Panc1 (cell line): ENCODE data around the gene MPI. TPM values are rescaled to one million over a fixed set of nuclear protein-coding genes. Genes with fewer than 3 reads are reported as not detected.

ENCODE experiments used
- ATAC-seq: fragments of 200-7000 bp; cut with Tn5 transposase; 2 replicates; pipeline ENCODE4 v1.9.1; 2020; ENCODE audit warnings: mild to moderate bottlenecking, moderate library complexity
- BruUV-seq: library from RNA; stranded (reverse); fragments of 400-500 nt; replicated peaks from 2 replicates; lab custom pipeline; 2021; lab: Mats Ljungman, UMichigan
- CTCF ChIA-PET: fragments of 300-600 bp; sonication (Branson Sonifier 250); formaldehyde crosslinking; loops from one replicate; lab custom pipeline; 2022; ENCODE audit warnings: antibody characterized with exemption; lab: Charles Lee
- POLR2A ChIA-PET: fragments of 300-600 bp; sonication (Branson Sonifier 250); formaldehyde crosslinking; loops from one replicate; lab custom pipeline; 2022; ENCODE audit warnings: antibody characterized with exemption; lab: Charles Lee
- DNase-seq: peaks from one replicate; pipeline ENCODE4 v3.0.0-alpha.2; 2010; ENCODE audit warnings: low read depth, low spot score
- H3K27ac ChIP-seq: 2 replicates; pipeline ENCODE4 v1.5.1; 2011; ENCODE audit warnings: mild to moderate bottlenecking, low read length, inconsistent platforms
- H3K27me3 ChIP-seq: fragments of 200-500 bp; sonication (Bioruptor generic); 2 replicates; pipeline ENCODE4 v1.6.0; 2014; ENCODE audit warnings: low read length, inconsistent platforms; ENCODE audit not compliant: control insufficient read depth, insufficient read depth
- H3K36me3 ChIP-seq: fragments of 200-500 bp; sonication (Bioruptor generic); 2 replicates; pipeline ENCODE4 v1.5.1; 2014; ENCODE audit warnings: inconsistent platforms, mild to moderate bottlenecking, low read length, moderate library complexity; ENCODE audit not compliant: control insufficient read depth, insufficient read depth
- H3K4me1 ChIP-seq: 2 replicates; pipeline ENCODE4 v1.5.1; 2011; ENCODE audit warnings: inconsistent platforms, mild to moderate bottlenecking, low read length, moderate library complexity; ENCODE audit not compliant: control insufficient read depth, insufficient read depth
- H3K4me3 ChIP-seq, 2 experiments: 2 replicates each; pipeline ENCODE4 v1.5.1; 2011 to 2012; ENCODE audit warnings: low read depth in 2 of 2, low read length in 2 of 2, mild to moderate bottlenecking in 2 of 2, inconsistent platforms in 1 of 2, moderate library complexity in 1 of 2
- H3K9me3 ChIP-seq: fragments of 200-500 bp; sonication (Bioruptor generic); 2 replicates; pipeline ENCODE4 v1.5.1; 2014; ENCODE audit warnings: low read depth, mild to moderate bottlenecking, inconsistent platforms, low read length, moderate library complexity; ENCODE audit not compliant: control insufficient read depth, insufficient read depth
- CTCF ChIP-seq: fragments of 450-650 bp; IDR thresholded peaks from 2 replicates; pipeline ENCODE4 v1.5.1; 2017; ENCODE audit warnings: mild to moderate bottlenecking
- POLR2AphosphoS5 ChIP-seq: IDR thresholded peaks from 2 replicates; pipeline ENCODE4 v1.6.1; 2012; ENCODE audit warnings: mild to moderate bottlenecking, low read depth, low read length, moderate library complexity
- SIN3A ChIP-seq: IDR thresholded peaks from 2 replicates; pipeline ENCODE4 v1.6.1; 2012; ENCODE audit warnings: low read depth, mild to moderate bottlenecking, low read length, moderate library complexity, borderline replicate concordance; ENCODE audit not compliant: insufficient read depth
- TCF7L2 ChIP-seq: IDR thresholded peaks from 2 replicates; pipeline ENCODE4 v1.6.1; 2011; ENCODE audit warnings: mild to moderate bottlenecking, low read depth, low read length, inconsistent platforms
- in situ Hi-C: cut with HindIII; loops from 2 replicates; pipeline ENCODE4 v1.10.0; 2016; ENCODE audit warnings: low sequenced_read_pairs, low pct_unique_long_range_greater_than_20kb
- intact Hi-C: fragments of 100-400 bp; cut with micrococcal nuclease; formaldehyde crosslinking; loops from one replicate; pipeline ENCODE4 v1.10.0; 2022; ENCODE audit not compliant: unreplicated experiment
- total RNA-seq: library from RNA; stranded (reverse); gene quantifications from one replicate; pipeline ENCODE4 v1.2.1, GENCODE V29; 2021; ENCODE audit not compliant: unreplicated experiment
- TF ChIP-seq, protein P1 (sequence below), 2 experiments: IDR thresholded peaks; 2 replicates each; pipeline ENCODE4 v1.6.1; 2011 to 2012; ENCODE audit warnings: low read depth in 2 of 2, control low read depth in 1 of 2, low read length in 1 of 2, mild to moderate bottlenecking in 1 of 2, moderate library complexity in 1 of 2; ENCODE audit not compliant: insufficient read depth in 1 of 2

The MPI gene
- total RNA-seq, 1 experiment from 2014 or later: 45.8 TPM

GRCh38 chr15:74906067-74906449, 16.2 kb downstream of the MPI start:
- no TSS peak for BruUV-seq

GRCh38 chr15:74906450-74907162, 16.8 kb downstream of the MPI start, which contains the start of gene FAM219B:
Gene FAM219B (minus strand): TSS chr15:74906851. CDS start chr15:74906800, 51 bp downstream.
- Histone ChIP-seq H3K27ac (peak within 1 kb of the TSS; percentile 95), H3K36me3 (peaks cover 14% of the 10 kb centered on the region; the same call in 1 of the 2 replicates), H3K27me3 (no peaks in the 10 kb centered on the region), H3K4me1 (peaks cover 13% of the 10 kb centered on the region), H3K9me3 (no peaks in the 10 kb centered on the region), H3K4me3 (peak within 1 kb of the TSS; percentile 89 to 94)
- DNase-seq (no peak), ATAC-seq (peak; percentile 96)
- TF ChIP-seq SIN3A (peak; percentile 54; the same call in 1 of the 2 replicates), CTCF (no peak), POLR2AphosphoS5 (peak; percentile 85), TCF7L2 (no peak)
- TF ChIP-seq, protein P1, sequence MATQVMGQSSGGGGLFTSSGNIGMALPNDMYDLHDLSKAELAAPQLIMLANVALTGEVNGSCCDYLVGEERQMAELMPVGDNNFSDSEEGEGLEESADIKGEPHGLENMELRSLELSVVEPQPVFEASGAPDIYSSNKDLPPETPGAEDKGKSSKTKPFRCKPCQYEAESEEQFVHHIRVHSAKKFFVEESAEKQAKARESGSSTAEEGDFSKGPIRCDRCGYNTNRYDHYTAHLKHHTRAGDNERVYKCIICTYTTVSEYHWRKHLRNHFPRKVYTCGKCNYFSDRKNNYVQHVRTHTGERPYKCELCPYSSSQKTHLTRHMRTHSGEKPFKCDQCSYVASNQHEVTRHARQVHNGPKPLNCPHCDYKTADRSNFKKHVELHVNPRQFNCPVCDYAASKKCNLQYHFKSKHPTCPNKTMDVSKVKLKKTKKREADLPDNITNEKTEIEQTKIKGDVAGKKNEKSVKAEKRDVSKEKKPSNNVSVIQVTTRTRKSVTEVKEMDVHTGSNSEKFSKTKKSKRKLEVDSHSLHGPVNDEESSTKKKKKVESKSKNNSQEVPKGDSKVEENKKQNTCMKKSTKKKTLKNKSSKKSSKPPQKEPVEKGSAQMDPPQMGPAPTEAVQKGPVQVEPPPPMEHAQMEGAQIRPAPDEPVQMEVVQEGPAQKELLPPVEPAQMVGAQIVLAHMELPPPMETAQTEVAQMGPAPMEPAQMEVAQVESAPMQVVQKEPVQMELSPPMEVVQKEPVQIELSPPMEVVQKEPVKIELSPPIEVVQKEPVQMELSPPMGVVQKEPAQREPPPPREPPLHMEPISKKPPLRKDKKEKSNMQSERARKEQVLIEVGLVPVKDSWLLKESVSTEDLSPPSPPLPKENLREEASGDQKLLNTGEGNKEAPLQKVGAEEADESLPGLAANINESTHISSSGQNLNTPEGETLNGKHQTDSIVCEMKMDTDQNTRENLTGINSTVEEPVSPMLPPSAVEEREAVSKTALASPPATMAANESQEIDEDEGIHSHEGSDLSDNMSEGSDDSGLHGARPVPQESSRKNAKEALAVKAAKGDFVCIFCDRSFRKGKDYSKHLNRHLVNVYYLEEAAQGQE (IDR thresholded peaks at IDR 0.05; ENCODE audit: insufficient read depth in 1 of 2, low read depth in 2 of 2, low read length in 1 of 2): no peak
- in situ Hi-C loops (no loop called here), intact Hi-C loops (no loop called here)
- ChIA-PET POLR2A (interaction anchor here (0.6 kb wide), 1 partner anchor 32 kb away, joined by 9 read pairs; no protein-coding TSS in a partner anchor), CTCF (interaction anchor here (0.6 to 0.7 kb wide), 2 partner anchors 136 to 195 kb away, joined by 3 read pairs; no protein-coding TSS in a partner anchor)
- BruUV-seq: no TSS peak

More at GRCh38 chr15:74906067-74906449, 16.2 kb downstream of the MPI start:
- CTCF ChIA-PET: interaction anchor here (0.6 to 0.7 kb wide), 3 partner anchors 105 to 194 kb away, joined by 3 to 4 read pairs (median 3); no protein-coding TSS in a partner anchor
- H3K9me3 ChIP-seq: no peaks in the 10 kb centered on the region
- peaks cover 18% of the 10 kb centered on the region; the same call in 1 of the 2 replicates for H3K36me3 ChIP-seq
- no peak for TF ChIP-seq CTCF
- H3K27ac ChIP-seq: peak overlapping the region; percentile 95
- DNase-seq: no peak
- H3K4me1 ChIP-seq: peaks cover 13% of the 10 kb centered on the region
- intact Hi-C loops: no loop called here
- no peaks in the 10 kb centered on the region for H3K27me3 ChIP-seq
- H3K4me3 ChIP-seq: peak overlapping the region; percentile 89 to 94
- POLR2A ChIA-PET: interaction anchor here (0.6 kb wide), 1 partner anchor 33 kb away, joined by 9 read pairs; no protein-coding TSS in a partner anchor
- peak; percentile 51 for ATAC-seq
- in situ Hi-C loops: no loop called here
